Ishikawa (cell line): Measurements from ENCODE around the gene GPR27.

Experiments used
- CEBPB ChIP-seq: IDR thresholded peaks from 2 replicates; pipeline ENCODE4 v1.6.1; 2012
- CREB1 ChIP-seq: IDR thresholded peaks from 2 replicates; pipeline ENCODE4 v1.6.1; 2012; ENCODE audit warnings: low read depth
- EP300 ChIP-seq: IDR thresholded peaks from 2 replicates; pipeline ENCODE4 v1.6.1; 2012; ENCODE audit warnings: borderline replicate concordance
- NFIC ChIP-seq: IDR thresholded peaks from 2 replicates; pipeline ENCODE4 v1.6.1; 2012
- RAD21 ChIP-seq: IDR thresholded peaks from 2 replicates; pipeline ENCODE4 v1.6.1; 2012; ENCODE audit warnings: low read depth
- TAF1 ChIP-seq: IDR thresholded peaks from 2 replicates; pipeline ENCODE4 v1.6.1; 2012; ENCODE audit warnings: low read depth, mild to moderate bottlenecking
- YY1 ChIP-seq: IDR thresholded peaks from 2 replicates; pipeline ENCODE4 v1.6.1; 2012; ENCODE audit warnings: low read depth
- TF ChIP-seq, protein P1 (sequence below): IDR thresholded peaks from 2 replicates; pipeline ENCODE4 v1.6.1; 2012

DNA sequence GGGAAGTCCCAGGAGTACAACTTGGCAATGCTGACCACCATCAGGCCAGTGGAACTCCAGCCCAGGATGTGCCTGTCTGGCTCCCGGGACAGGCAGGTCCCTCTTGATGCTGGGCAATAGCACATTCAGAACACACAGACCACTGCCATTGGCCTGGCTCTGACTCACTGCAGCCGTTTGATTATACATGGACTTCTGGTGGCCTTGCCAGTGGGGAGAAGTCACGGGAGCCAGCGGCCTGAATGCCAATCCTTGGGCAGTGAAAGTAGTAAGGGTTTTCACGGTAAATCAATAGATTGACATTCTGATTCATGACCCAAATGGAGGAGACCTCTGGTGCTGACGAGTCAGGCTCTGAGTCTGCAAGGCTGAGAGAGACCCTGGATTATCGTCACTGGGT lies 43.8 kb downstream of the GPR27 start:
- TF ChIP-seq CEBPB (no peak), RAD21 (no peak), EP300 (no peak), TAF1 (no peak), CREB1 (no peak), YY1 (no peak), NFIC (no peak)
- TF ChIP-seq, protein P1, sequence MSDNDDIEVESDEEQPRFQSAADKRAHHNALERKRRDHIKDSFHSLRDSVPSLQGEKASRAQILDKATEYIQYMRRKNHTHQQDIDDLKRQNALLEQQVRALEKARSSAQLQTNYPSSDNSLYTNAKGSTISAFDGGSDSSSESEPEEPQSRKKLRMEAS = no peak
